Mesendoderm (in vitro differentiated cells): ENCODE data around the gene DDX19B.
A peak's percentile ranks its signal among the peaks of the same experiment; 100 is the strongest.

Experiments used
- DNase-seq: peaks from one replicate; pipeline ENCODE4 v3.0.0; 2013
- H2AK5ac ChIP-seq: 2 replicates; pipeline ENCODE4 v1.6.1; 2013; ENCODE audit warnings: low read length, inconsistent platforms
- H2BK120ac ChIP-seq: 2 replicates; pipeline ENCODE4 v1.6.1; 2013; ENCODE audit warnings: low read depth, mild to moderate bottlenecking, low read length, moderate library complexity, mixed read lengths
- H2BK15ac ChIP-seq: replicated peaks from 2 replicates; pipeline ENCODE4 v1.6.1; 2013; ENCODE audit warnings: low read depth, mild to moderate bottlenecking, moderate library complexity
- H2BK5ac ChIP-seq: 2 replicates; pipeline ENCODE4 v1.6.1; 2013; ENCODE audit warnings: low read length, inconsistent platforms
- H3K18ac ChIP-seq: 2 replicates; pipeline ENCODE4 v1.6.1; 2013; ENCODE audit warnings: mild to moderate bottlenecking, low read length, mixed read lengths
- H3K23ac ChIP-seq: one replicate; pipeline ENCODE4 v1.6.1; 2013; ENCODE audit warnings: low read length
- H3K27ac ChIP-seq: 2 replicates; pipeline ENCODE4 v1.5.1; 2013; ENCODE audit warnings: low read depth, mild to moderate bottlenecking, inconsistent platforms, low read length, moderate library complexity
- H3K27me3 ChIP-seq: 2 replicates; pipeline ENCODE4 v1.6.1; 2013; ENCODE audit warnings: low read length, control low read depth, mild to moderate bottlenecking, inconsistent platforms; ENCODE audit not compliant: insufficient read depth, poor library complexity
- H3K36me3 ChIP-seq: 2 replicates; pipeline ENCODE4 v1.6.1; 2013; ENCODE audit warnings: low read length, inconsistent platforms; ENCODE audit not compliant: control insufficient read depth, insufficient read depth
- H3K4ac ChIP-seq: one replicate; pipeline ENCODE4 v1.6.1; 2013; ENCODE audit warnings: low read depth, mild to moderate bottlenecking, low read length, moderate library complexity
- H3K4me1 ChIP-seq: 2 replicates; pipeline ENCODE4 v1.6.1; 2013; ENCODE audit warnings: low read depth, low read length, inconsistent platforms; ENCODE audit not compliant: control insufficient read depth
- H3K4me2 ChIP-seq: 2 replicates; pipeline ENCODE4 v1.6.1; 2013; ENCODE audit warnings: low read length
- H3K4me3 ChIP-seq: 2 replicates; pipeline ENCODE4 v1.5.1; 2013; ENCODE audit warnings: mild to moderate bottlenecking, low read length
- H3K56ac ChIP-seq: one replicate; pipeline ENCODE4 v1.6.1; 2013; ENCODE audit warnings: low read length
- H3K79me1 ChIP-seq: 2 replicates; pipeline ENCODE4 v1.6.1; 2013; ENCODE audit warnings: low read length, inconsistent platforms
- H3K79me2 ChIP-seq: 2 replicates; pipeline ENCODE4 v1.6.1; 2013; ENCODE audit warnings: mild to moderate bottlenecking, low read length; ENCODE audit not compliant: control insufficient read depth, insufficient read depth
- H3K9ac ChIP-seq: 2 replicates; pipeline ENCODE4 v1.6.1; 2013; ENCODE audit warnings: low read length, inconsistent platforms
- H4K5ac ChIP-seq: one replicate; pipeline ENCODE4 v1.6.1; 2013; ENCODE audit warnings: low read length
- H4K8ac ChIP-seq: one replicate; pipeline ENCODE4 v1.6.1; 2013; ENCODE audit warnings: low read depth, mild to moderate bottlenecking, control low read depth, low read length, moderate library complexity
- WGBS: extraction: QIAGEN DNeasy Blood & Tissue Kit; methylation state at CpG from one replicate; pipeline ENCODE4 v1.1.7; 2013; ENCODE audit warnings: low lambda C conversion rate, missing lambda C conversion rate; ENCODE audit not compliant: insufficient coverage; ENCODE audit errors: extremely low coverage; 5-methylcytosine and 5-hydroxymethylcytosine counted together

DDX19B gene

GRCh38 chr16:70380248-70380918 lies 81.4 kb downstream of the DDX19B start:
- Histone ChIP-seq H2AK5ac (peak overlapping the region; percentile 68), H3K4me2 (peak overlapping the region; percentile 95), H3K27me3 (no peaks in the 10 kb centered on the region), H2BK15ac (no peak overlapping the region), H3K18ac (peak overlapping the region; percentile 91), H2BK5ac (peak overlapping the region; percentile 78), H4K8ac (no peak overlapping the region), H3K4me3 (peak overlapping the region; percentile 79), H2BK120ac (no peak overlapping the region), H3K56ac (peak overlapping the region; percentile 97), H3K23ac (peak overlapping the region; percentile 66), H3K27ac (peak overlapping the region; percentile 89), H3K79me1 (peaks cover 3% of the 10 kb centered on the region), H4K5ac (no peak overlapping the region), H3K4me1 (no peaks in the 10 kb centered on the region), H3K9ac (peak overlapping the region; percentile 93), H3K79me2 (peaks cover 5% of the 10 kb centered on the region), H3K36me3 (no peaks in the 10 kb centered on the region), H3K4ac (peak overlapping the region; percentile 92)
- no CpG with 5 or more reads among the region's 31 CpGs for WGBS
- DNase-seq = peak; percentile 96

- Histone ChIP-seq H3K79me2 (peaks cover 5% of the 10 kb centered on the region), H2BK5ac (peak overlapping the region; percentile 76), H3K9ac (peak overlapping the region; percentile 93), H3K36me3 (no peaks in the 10 kb centered on the region), H3K79me1 (peaks cover 3% of the 10 kb centered on the region), H3K18ac (peak overlapping the region; percentile 91), H3K27me3 (no peaks in the 10 kb centered on the region), H3K23ac (no peak overlapping the region), H3K27ac (peak overlapping the region; percentile 89), H4K8ac (no peak overlapping the region), H2BK15ac (no peak overlapping the region), H4K5ac (no peak overlapping the region), H3K4ac (peak overlapping the region; percentile 92), H3K4me1 (no peaks in the 10 kb centered on the region), H2AK5ac (peak overlapping the region; percentile 68), H2BK120ac (peak overlapping the region; percentile 63), H3K56ac (peak overlapping the region; percentile 97), H3K4me2 (peak overlapping the region; percentile 95), H3K4me3 (peak overlapping the region; percentile 79)
- peak; percentile 99 for DNase-seq
- WGBS = no CpG with 5 or more reads among the region's 52 CpGs
These were observed 82.1 kb downstream of the DDX19B start for GRCh38 chr16:70380919-70381603.

DNA sequence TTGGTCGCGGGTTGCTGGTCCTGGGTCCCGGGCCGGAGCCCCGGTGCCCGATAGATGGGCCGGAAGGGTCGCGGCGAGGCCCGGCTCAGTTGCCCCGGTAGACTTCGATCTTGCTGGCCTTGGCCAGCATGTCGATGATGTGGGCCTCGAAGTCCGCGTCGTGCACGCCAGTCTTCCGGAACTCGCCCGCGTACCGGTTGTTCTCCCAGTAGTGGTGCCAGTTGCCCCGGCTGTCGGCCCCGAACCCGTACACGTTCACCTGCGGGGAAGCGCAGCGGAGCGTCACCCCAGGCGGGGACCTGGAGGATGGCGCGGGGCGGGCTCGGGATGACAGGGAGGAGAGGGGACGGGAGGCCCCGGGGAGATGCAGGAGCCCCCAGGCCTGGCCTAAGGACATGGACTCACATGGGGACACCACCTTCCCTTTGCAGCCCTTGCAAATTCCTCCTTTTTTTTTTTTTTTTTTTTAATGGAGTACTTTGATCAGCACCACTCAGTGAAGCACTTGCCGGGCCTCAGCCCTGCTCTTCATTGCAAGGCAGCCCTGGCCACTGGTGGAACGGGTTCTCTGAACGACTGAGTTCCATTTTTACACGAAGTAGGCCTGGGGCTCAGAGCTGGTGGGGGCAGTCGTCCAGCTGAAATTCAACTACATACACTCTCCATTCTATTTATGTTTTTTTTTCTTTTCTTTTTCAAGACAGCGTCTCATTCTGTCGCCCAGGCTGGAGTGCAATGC lies 82.8 kb downstream of the DDX19B start:
- Histone ChIP-seq H3K27ac (peak overlapping the region; percentile 39), H3K4me3 (peak overlapping the region; percentile 44), H3K27me3 (no peaks in the 10 kb centered on the region), H4K5ac (no peak overlapping the region), H3K79me1 (peaks cover 3% of the 10 kb centered on the region), H3K56ac (peak overlapping the region; percentile 96), H2BK5ac (peak overlapping the region; percentile 13), H3K79me2 (peaks cover 5% of the 10 kb centered on the region), H3K36me3 (no peaks in the 10 kb centered on the region), H3K4me1 (no peaks in the 10 kb centered on the region), H3K23ac (no peak overlapping the region), H4K8ac (no peak overlapping the region), H3K4ac (no peak overlapping the region), H3K18ac (peak overlapping the region; percentile 8), H2AK5ac (no peak overlapping the region), H3K4me2 (peak overlapping the region; percentile 59), H2BK15ac (no peak overlapping the region), H2BK120ac (no peak overlapping the region), H3K9ac (peak overlapping the region; percentile 78)
- no CpG with 5 or more reads among the region's 47 CpGs for WGBS
- no peak for DNase-seq

- Histone ChIP-seq H3K9ac (no peak overlapping the region), H3K4me3 (no peak overlapping the region), H3K4me1 (no peaks in the 10 kb centered on the region), H3K79me2 (peaks cover 5% of the 10 kb centered on the region), H2AK5ac (no peak overlapping the region), H3K27ac (no peak overlapping the region), H3K56ac (no peak overlapping the region), H3K23ac (no peak overlapping the region), H3K4me2 (no peak overlapping the region), H2BK15ac (no peak overlapping the region), H2BK5ac (no peak overlapping the region), H2BK120ac (no peak overlapping the region), H3K27me3 (no peaks in the 10 kb centered on the region), H3K36me3 (peaks cover 2% of the 10 kb centered on the region), H4K8ac (no peak overlapping the region), H3K79me1 (peaks cover 3% of the 10 kb centered on the region), H4K5ac (no peak overlapping the region), H3K4ac (no peak overlapping the region), H3K18ac (no peak overlapping the region)
- whole genome bisulfite sequencing = no CpG with 5 or more reads among the region's 6 CpGs
- no peak for DNase-seq
These were observed 84.5 kb downstream of the DDX19B start for GRCh38 chr16:70383421-70383960.
